Measurements from ENCODE around the gene COL11A1. TPM values are rescaled to one million over a fixed set of nuclear protein-coding genes. Genes with fewer than 3 reads are reported as not detected.

The COL11A1 gene
- total and polyA plus RNA-seq, 2 of the 13 experiments (the other 11 are each of a cell fraction or from before 2014, with no cell fraction given), result not detected

- TF ChIP-seq CREBL2 (CRISPR knock-in tag; IDR thresholded peaks at IDR 0.05; ENCODE audit: borderline replicate concordance), result no peak
- no peak for TF ChIP-seq KDM2A (CRISPR knock-in tag; IDR thresholded peaks at IDR 0.05; ENCODE audit: borderline replicate concordance, low read depth)
Observed at GRCh38 chr1:103146166-103146565, 37.8 kb upstream of the COL11A1 start (continued).

GRCh38 chr1:103145449-103145848 is 37.1 kb upstream of the COL11A1 start:
- TF ChIP-seq ZSCAN12 (CRISPR knock-in tag; IDR thresholded peaks at IDR 0.05) (no peak), MZF1 (CRISPR knock-in tag; IDR thresholded peaks at IDR 0.05; ENCODE audit: borderline replicate concordance) (no peak), MATR3 (CRISPR knock-in tag; IDR thresholded peaks at IDR 0.05) (no peak), ZNF672 (CRISPR knock-in tag; IDR thresholded peaks at IDR 0.05) (no peak), ZNF44 (CRISPR knock-in tag; IDR thresholded peaks at IDR 0.05) (no peak), ZNF3 (CRISPR knock-in tag; IDR thresholded peaks at IDR 0.05) (no peak), HOXD1 (CRISPR knock-in tag; IDR thresholded peaks at IDR 0.05) (no peak), PAF1 (CRISPR knock-in tag; IDR thresholded peaks at IDR 0.05) (no peak), E2F2 (CRISPR knock-in tag; IDR thresholded peaks at IDR 0.05; ENCODE audit: borderline replicate concordance) (no peak)
- Histone ChIP-seq H3K36me3 (replicated peaks in 1 of 2; ENCODE audit: control insufficient read depth in 1 of 2, insufficient read depth in 2 of 2, low read length in 2 of 2) (no peaks in the 10 kb centered on the region), H4K20me1 (ENCODE audit: insufficient read depth, low read length) (no peaks in the 10 kb centered on the region), H3K79me2 (ENCODE audit: insufficient read depth, low read length) (no peaks in the 10 kb centered on the region), H2AFZ (ENCODE audit: low read length) (no peak overlapping the region), H3K4me3 (replicated peaks in 1 of 3; ENCODE audit: insufficient read depth in 1 of 3, low read depth in 2 of 3, low read length in 3 of 3) (no peak overlapping the region), H3K4me2 (ENCODE audit: low read depth, low read length) (no peak overlapping the region), H3K9me3 (ENCODE audit: low read length) (no peaks in the 10 kb centered on the region), H3K9ac (ENCODE audit: insufficient read depth, low read depth, low read length) (no peak overlapping the region), H3K4me1 (ENCODE audit: insufficient read depth, low read length) (no peaks in the 10 kb centered on the region), H3K27me3 (ENCODE audit: control insufficient read depth in 1 of 2, insufficient read depth in 2 of 2, low read length in 2 of 2) (no peaks in the 10 kb centered on the region), H3K27ac (ENCODE audit: extremely low read length, insufficient read depth, low read length) (no peak overlapping the region)
- FAIRE-seq (no peak), DNase-seq (ENCODE audit: low spot score) (no peak), ATAC-seq (no peak)
- CTCF ChIA-PET (ENCODE audit: low intra/inter-chr PET ratio, low total read pairs), result no interaction called here
- 0% methylated on average over 1 of the region's 1 CpG for WGBS (ENCODE audit: low lambda C conversion rate)
- intact Hi-C loops (cut with micrococcal nuclease; ENCODE audit: unreplicated experiment), result no loop called here
- in situ Hi-C loops (cut with HindIII; ENCODE audit: extremely low pct_ligation_motif_present, low pct_unique_long_range_greater_than_20kb), result no loop called here
- POLR2A ChIA-PET, result no interaction called here
- BruUV-seq (replicated peaks), result no TSS peak
